Measurements from ENCODE around the gene SH3BGR.

DNA sequence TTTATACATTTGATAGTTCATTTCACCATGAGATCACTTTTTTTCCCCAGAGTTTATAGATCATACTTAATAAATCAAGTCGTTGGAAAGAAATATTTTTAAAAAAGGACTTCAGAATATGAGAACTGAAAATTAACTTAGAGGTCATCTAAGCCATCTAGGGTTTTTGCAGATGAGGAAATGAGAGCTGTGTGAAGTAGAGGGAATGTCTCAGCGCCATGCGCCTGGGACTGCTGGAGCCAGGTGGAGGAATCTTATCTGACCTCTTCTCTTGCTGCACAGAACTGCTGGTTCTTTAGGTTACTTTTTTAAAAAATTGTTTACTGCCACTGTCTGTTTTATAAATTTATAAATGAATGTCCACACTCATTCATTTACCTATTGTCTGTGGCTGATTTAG, 11.5 kb downstream of the SH3BGR start:
- TF ChIP-seq BRCA1 (IDR thresholded peaks at IDR 0.05; ENCODE audit: low read depth, low read length): no peak
- TF ChIP-seq, protein P1, sequence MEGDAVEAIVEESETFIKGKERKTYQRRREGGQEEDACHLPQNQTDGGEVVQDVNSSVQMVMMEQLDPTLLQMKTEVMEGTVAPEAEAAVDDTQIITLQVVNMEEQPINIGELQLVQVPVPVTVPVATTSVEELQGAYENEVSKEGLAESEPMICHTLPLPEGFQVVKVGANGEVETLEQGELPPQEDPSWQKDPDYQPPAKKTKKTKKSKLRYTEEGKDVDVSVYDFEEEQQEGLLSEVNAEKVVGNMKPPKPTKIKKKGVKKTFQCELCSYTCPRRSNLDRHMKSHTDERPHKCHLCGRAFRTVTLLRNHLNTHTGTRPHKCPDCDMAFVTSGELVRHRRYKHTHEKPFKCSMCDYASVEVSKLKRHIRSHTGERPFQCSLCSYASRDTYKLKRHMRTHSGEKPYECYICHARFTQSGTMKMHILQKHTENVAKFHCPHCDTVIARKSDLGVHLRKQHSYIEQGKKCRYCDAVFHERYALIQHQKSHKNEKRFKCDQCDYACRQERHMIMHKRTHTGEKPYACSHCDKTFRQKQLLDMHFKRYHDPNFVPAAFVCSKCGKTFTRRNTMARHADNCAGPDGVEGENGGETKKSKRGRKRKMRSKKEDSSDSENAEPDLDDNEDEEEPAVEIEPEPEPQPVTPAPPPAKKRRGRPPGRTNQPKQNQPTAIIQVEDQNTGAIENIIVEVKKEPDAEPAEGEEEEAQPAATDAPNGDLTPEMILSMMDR (IDR thresholded peaks at IDR 0.05; ENCODE audit: control extremely low read depth in 1 of 3, insufficient read depth in 1 of 3, low read depth in 1 of 3, low read length in 3 of 3): no peak
- no peak for TF ChIP-seq POLR2A (IDR thresholded peaks at IDR 0.05; ENCODE audit: control extremely low read depth in 1 of 2, low read depth in 2 of 2, low read length in 2 of 2)
- no peak for TF ChIP-seq CBX5 (IDR thresholded peaks at IDR 0.05; ENCODE audit: low read depth, low read length)
- no peak for TF ChIP-seq SIX5 (IDR thresholded peaks at IDR 0.05; ENCODE audit: low read depth, low read length)
- no peak for TF ChIP-seq POLR2AphosphoS5 (IDR thresholded peaks at IDR 0.05; ENCODE audit: low read depth, low read length)
- TF ChIP-seq TEAD4 (IDR thresholded peaks at IDR 0.05; ENCODE audit: low read depth, low read length): no peak
- TF ChIP-seq TAF1 (IDR thresholded peaks at IDR 0.05; ENCODE audit: low read depth, low read length): no peak
- no peak for TF ChIP-seq RAD21 (IDR thresholded peaks at IDR 0.05 in 1 of 2, conservative IDR thresholded peaks at IDR 0.05 in 1 of 2; ENCODE audit: low read depth in 2 of 2, low read length in 2 of 2)
